ENCODE measurements around the gene MRPL17.
A peak's percentile ranks its signal among the peaks of the same experiment; 100 is the strongest.

MRPL17 gene

DNA sequence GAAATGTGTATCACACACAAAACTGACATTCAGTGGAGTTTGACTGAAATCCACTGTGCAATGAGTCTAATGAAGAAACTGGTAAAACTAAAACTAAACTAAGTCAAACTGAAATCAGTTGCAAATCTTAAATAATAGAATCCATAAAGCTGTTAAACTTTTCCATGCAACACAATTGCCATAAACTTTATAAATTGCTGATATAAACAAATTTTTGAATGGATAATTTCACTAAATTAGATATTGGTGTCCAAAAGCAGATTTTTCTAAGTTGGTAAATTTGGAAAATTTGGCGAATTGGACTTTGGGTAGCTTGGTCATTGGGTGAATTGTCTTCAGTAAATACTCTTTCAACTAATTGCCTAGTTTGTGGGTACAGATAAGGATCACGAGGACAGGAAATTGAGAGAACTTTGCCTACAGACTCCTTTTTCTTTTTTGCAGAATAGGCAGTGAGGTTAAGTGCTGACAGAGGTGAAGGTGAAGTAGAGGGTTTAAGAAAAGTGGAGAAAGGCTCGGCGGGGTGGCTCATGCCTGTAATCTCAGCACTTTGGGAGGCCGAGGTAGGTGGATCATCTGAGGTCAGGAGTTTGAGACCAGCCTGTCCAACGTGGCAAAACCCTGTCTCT, 12.8 kb downstream of the MRPL17 start:
- Mint-ChIP-seq H3K9me3 (no peaks in the 10 kb centered on the region), H3K27me3 (no peaks in the 10 kb centered on the region), H3K4me3 (no peak overlapping the region), H3K27ac (peak overlapping the region; percentile 71), H3K4me1 (ENCODE audit: low read depth) (peaks cover 74% of the 10 kb centered on the region), H3K36me3 (ENCODE audit: low read depth) (no peaks in the 10 kb centered on the region)
- DNase-seq, result no peak

GRCh38 chr11:6667733-6668374, 15.3 kb downstream of the MRPL17 start:
- H3K27me3 Mint-ChIP-seq, result no peaks in the 10 kb centered on the region
- H3K9me3 Mint-ChIP-seq, result no peaks in the 10 kb centered on the region
- no peaks in the 10 kb centered on the region for H3K36me3 Mint-ChIP-seq (ENCODE audit: low read depth)
- peak overlapping the region; percentile 80 for H3K27ac Mint-ChIP-seq
- H3K4me3 Mint-ChIP-seq, result no peak overlapping the region
- peak; percentile 52 for DNase-seq
- peaks cover 65% of the 10 kb centered on the region for H3K4me1 Mint-ChIP-seq (ENCODE audit: low read depth)

DNA sequence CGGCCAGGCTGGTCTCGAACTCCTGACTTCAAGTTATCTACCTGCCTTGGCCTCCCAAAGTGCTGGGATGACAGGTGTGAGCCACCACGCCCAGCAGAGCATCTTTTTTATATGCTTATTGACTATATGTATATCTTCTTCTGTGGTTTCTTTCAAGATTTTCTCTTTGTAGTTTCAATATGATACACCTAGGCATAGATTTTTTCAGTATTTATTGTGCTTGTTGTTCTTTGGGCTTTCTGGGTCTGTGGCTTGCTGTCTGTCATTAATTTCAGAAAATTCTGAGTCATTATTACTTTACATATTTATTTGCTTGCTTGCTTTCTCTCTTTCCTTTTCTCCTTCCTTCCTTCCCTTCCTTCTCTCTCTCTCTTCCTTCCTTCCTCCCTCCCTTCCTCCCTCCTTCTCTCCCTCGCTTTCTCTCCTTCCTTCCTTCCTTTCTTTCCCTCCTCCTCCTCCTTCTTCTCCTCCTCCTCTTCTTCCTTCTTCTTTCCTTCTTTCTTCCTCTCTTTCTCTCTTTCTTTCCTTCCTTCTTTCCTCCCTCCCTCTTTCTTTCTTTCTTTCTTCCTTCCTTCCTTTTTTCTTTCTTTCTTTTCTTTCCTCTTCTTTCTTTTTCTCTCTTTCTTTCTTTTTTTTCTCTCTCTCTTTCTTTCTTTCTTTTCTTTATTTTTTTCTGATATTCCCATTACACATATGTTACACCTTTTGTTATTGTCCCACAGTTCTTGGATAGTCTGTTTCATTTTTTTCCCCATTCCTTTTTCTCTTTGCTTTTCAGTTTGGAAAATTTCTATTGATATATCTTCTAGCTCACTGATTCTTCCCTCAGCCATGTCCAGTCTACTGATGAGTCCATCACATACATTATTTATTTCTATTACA, 16.6 kb downstream of the MRPL17 start:
- peak overlapping the region; percentile 47 for H3K27ac Mint-ChIP-seq
- H3K9me3 Mint-ChIP-seq, result no peaks in the 10 kb centered on the region
- H3K4me3 Mint-ChIP-seq, result no peak overlapping the region
- DNase-seq, result no peak
- no peaks in the 10 kb centered on the region for H3K36me3 Mint-ChIP-seq (ENCODE audit: low read depth)
- H3K4me1 Mint-ChIP-seq (ENCODE audit: low read depth), result peaks cover 52% of the 10 kb centered on the region
- no peaks in the 10 kb centered on the region for H3K27me3 Mint-ChIP-seq

DNA sequence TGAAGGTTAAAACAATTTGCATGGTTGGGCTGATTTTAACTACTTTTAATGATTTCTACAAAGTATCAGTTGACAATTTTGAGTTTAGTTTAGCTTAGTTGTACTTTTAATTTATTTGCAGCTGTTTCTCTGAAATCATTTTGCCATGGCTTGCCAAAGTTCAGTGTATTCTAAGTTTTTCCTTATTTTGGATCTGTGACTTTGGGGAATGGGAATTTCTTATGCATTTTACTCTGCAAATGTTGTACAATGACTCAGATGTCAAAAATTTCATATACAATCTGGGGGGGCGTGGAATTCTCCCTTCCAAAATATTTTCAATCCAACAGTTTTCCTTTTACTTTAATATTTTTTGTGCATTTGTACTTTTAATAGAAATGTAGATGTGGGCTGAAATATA, 18.6 kb downstream of the MRPL17 start:
- no peak for DNase-seq
- H3K27me3 Mint-ChIP-seq, result no peaks in the 10 kb centered on the region
- no peaks in the 10 kb centered on the region for H3K36me3 Mint-ChIP-seq (ENCODE audit: low read depth)
- H3K27ac Mint-ChIP-seq, result no peak overlapping the region
- H3K9me3 Mint-ChIP-seq, result no peaks in the 10 kb centered on the region
- no peak overlapping the region for H3K4me3 Mint-ChIP-seq
- peaks cover 33% of the 10 kb centered on the region for H3K4me1 Mint-ChIP-seq (ENCODE audit: low read depth)

DNA sequence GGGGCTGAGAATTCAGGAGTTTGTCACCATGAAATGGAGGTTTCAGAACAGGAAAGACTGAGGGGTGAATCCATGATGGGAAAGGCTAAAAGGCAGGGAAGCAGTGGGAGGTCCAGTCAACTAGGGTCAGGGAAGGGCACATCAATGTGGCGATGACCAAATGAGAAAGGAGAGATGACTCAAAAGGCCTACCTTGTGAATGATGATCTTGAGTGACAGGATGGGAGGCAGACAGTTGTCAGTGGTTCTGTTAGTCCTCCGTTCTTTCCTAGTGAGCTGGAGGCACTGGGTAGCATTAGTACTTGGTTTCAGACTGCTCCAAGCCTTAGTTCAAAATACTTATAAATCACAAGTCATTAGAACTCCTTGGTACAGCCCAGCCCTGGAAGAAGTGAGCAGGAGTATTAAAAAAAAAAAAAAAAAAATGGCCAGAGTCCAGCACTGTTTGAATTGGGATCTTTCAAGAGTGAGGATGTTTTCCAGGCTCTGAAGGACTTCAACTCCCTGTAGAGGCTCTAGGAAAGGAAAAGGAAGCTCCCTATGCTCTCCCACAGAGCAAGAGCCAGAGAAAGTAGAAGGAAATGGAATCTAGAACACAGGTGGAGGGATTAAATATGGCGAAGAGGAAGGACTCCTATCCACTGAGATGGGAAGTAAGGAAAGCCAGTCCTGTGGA, 19.2 kb downstream of the MRPL17 start:
- Mint-ChIP-seq H3K9me3 (no peaks in the 10 kb centered on the region), H3K36me3 (ENCODE audit: low read depth) (no peaks in the 10 kb centered on the region), H3K27me3 (no peaks in the 10 kb centered on the region), H3K4me3 (no peak overlapping the region), H3K4me1 (ENCODE audit: low read depth) (peaks cover 33% of the 10 kb centered on the region), H3K27ac (no peak overlapping the region)
- no peak for DNase-seq

GRCh38 chr11:6660712-6661111, 22.4 kb downstream of the MRPL17 start:
- DNase-seq, result no peak
- Mint-ChIP-seq H3K27me3 (peaks cover 6% of the 10 kb centered on the region), H3K4me1 (ENCODE audit: low read depth) (peaks cover 11% of the 10 kb centered on the region), H3K9me3 (no peaks in the 10 kb centered on the region), H3K27ac (no peak overlapping the region), H3K4me3 (no peak overlapping the region), H3K36me3 (ENCODE audit: low read depth) (no peaks in the 10 kb centered on the region)

- H3K27me3 Mint-ChIP-seq, result peaks cover 6% of the 10 kb centered on the region
- H3K9me3 Mint-ChIP-seq, result no peaks in the 10 kb centered on the region
These were observed 24.5 kb downstream of the MRPL17 start for GRCh38 chr11:6658647-6659046.

GRCh38 chr11:6657346-6657745, 25.8 kb downstream of the MRPL17 start:
- Mint-ChIP-seq H3K27me3 (peaks cover 6% of the 10 kb centered on the region), H3K27ac (no peak overlapping the region), H3K9me3 (no peaks in the 10 kb centered on the region), H3K36me3 (ENCODE audit: low read depth) (no peaks in the 10 kb centered on the region), H3K4me1 (ENCODE audit: low read depth) (no peaks in the 10 kb centered on the region), H3K4me3 (no peak overlapping the region)
- DNase-seq, result no peak

More at GRCh38 chr11:6658647-6659046, 24.5 kb downstream of the MRPL17 start:
- peaks cover 6% of the 10 kb centered on the region for H3K4me1 Mint-ChIP-seq (ENCODE audit: low read depth)
- no peak overlapping the region for H3K27ac Mint-ChIP-seq
- DNase-seq, result no peak
- no peak overlapping the region for H3K4me3 Mint-ChIP-seq
- H3K36me3 Mint-ChIP-seq (ENCODE audit: low read depth), result no peaks in the 10 kb centered on the region

DNA sequence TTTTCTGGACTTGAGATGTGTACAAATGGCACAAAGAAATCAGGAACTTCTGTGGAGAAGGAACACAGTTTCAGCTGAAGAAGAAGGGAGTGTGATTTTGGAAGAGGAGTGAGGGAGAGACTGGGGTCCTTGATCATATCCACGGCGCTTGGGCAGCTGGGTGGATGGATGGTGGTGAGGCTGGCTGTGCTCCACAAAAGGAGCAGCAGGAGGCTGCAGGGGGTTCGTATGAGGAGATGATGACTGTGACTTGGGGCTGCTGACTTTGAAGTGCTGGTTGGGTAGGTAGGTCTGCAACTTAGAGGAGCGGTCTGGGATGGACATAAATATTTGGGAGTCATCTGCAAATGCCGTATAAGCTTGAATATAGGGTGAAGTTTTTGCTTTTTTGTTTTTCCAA, 26.2 kb downstream of the MRPL17 start:
- H3K27ac Mint-ChIP-seq, result no peak overlapping the region
- H3K27me3 Mint-ChIP-seq, result peaks cover 6% of the 10 kb centered on the region
- no peak for DNase-seq
- no peaks in the 10 kb centered on the region for H3K36me3 Mint-ChIP-seq (ENCODE audit: low read depth)
- H3K4me3 Mint-ChIP-seq, result no peak overlapping the region
- no peaks in the 10 kb centered on the region for H3K9me3 Mint-ChIP-seq
- H3K4me1 Mint-ChIP-seq (ENCODE audit: low read depth), result no peaks in the 10 kb centered on the region

DNA sequence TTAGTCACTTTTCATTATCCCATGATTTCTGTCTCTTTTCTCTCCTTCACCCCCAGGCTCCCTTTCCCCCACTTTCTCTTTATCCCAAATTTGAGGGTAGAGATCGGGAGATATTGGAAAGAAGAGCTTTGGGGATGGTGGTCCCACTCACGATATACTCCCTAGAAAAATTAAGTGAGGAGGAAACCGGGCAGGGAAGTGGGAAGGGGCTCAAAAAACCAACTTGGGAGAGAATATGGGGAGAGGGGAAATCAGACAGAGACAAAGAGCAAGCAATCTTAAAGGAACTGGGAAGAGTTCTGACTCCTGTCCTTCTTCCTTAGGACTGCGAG, 26.6 kb downstream of the MRPL17 start:
- Mint-ChIP-seq H3K4me1 (ENCODE audit: low read depth) (no peaks in the 10 kb centered on the region), H3K36me3 (ENCODE audit: low read depth) (no peaks in the 10 kb centered on the region), H3K27ac (no peak overlapping the region), H3K27me3 (peaks cover 6% of the 10 kb centered on the region), H3K9me3 (no peaks in the 10 kb centered on the region), H3K4me3 (no peak overlapping the region)
- DNase-seq, result no peak

DNA sequence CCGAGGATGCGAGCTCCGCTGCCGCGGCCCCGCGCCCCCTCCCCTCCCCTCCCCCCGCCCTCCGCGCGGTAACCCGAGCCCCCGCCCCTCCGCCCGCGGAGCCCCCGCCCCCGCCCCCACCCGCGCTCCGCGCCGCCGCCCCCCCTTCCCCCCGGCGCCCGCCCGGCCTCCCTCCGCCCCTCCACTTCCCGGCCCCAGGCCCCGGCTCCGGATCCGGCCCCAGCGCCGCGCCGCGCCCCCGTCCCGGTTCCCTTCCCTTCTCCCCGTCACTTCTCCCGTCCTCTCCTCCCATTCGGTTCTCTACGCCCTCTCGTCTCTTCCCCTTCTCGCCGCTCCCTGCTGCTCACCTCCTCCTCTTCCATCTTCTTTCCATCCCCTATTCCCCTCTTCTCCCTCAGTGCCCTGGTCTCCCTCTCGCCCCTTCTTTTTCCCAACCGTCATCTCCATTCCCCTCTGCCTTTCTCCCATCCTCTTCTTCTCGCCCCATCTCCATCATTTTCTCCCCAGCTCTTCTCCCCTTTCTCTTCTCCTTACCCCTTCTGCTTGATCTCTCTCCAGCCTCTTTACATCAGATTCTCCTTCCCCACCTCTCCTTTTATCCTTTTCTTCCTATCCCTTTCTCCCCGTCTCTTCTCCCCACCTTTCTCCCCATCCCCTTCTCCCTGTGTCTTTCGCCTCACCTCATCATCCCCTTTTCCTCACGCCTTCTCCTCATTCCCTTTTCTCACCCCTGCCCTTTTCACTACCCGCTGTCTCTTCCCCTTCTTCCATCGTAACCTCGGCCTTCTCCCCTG, 27.2 kb downstream of the MRPL17 start, which contains the start of gene DCHS1:
TSS of gene DCHS1 (minus strand) at position 20 of the 794 bp plus-strand sequence. CDS start 14,196 bp downstream, outside the sequence.
- H3K27ac Mint-ChIP-seq, result no peak within 1 kb of the TSS
- no peak for DNase-seq
- peak within 1 kb of the TSS; percentile 28 for H3K4me3 Mint-ChIP-seq
- no peaks in the 10 kb centered on the region for H3K4me1 Mint-ChIP-seq (ENCODE audit: low read depth)
- no peaks in the 10 kb centered on the region for H3K36me3 Mint-ChIP-seq (ENCODE audit: low read depth)
- peaks cover 6% of the 10 kb centered on the region for H3K27me3 Mint-ChIP-seq
- no peaks in the 10 kb centered on the region for H3K9me3 Mint-ChIP-seq

- Mint-ChIP-seq H3K27ac (no peak overlapping the region), H3K4me3 (no peak overlapping the region), H3K36me3 (ENCODE audit: low read depth) (no peaks in the 10 kb centered on the region), H3K4me1 (ENCODE audit: low read depth) (no peaks in the 10 kb centered on the region), H3K9me3 (no peaks in the 10 kb centered on the region), H3K27me3 (peaks cover 6% of the 10 kb centered on the region)
- peak; percentile 57 for DNase-seq
These were observed 27.9 kb downstream of the MRPL17 start for GRCh38 chr11:6655020-6655789.

DNA sequence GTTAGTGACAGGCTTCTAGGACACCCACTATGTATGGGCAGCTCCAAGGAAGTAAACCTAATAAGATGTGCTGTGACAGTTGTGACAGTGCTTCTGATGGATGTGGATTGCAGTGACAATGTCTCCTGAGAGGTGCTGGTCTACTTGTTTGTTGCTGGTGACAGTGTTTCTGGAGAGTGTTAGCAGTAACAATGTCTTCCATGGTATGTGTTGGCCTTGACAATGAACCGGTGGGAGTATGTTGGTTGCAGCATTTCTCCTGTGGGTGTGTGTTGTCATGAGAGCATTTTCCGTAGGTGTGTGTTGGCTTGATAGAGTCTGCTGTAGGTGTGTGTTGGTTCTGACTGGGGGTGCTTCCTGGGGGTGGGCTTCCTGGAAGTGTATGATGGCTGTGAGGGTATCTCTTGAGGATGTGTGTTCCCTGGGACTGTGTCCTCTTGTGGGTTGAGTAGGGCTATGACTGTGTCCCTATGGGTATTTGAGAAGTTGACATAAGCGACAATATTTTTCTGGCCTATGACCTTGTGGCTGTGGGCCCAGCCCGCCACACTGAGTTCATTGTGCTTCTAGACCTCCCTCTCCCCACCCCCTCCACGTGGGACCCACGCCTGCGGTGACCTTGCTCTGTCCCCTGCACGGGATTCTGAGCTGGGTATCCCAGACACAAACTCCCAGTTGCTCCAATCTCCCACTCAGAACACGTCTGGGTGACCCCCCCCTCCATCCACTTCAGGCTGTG, 28.7 kb downstream of the MRPL17 start:
- H3K27me3 Mint-ChIP-seq, result peaks cover 6% of the 10 kb centered on the region
- H3K27ac Mint-ChIP-seq, result no peak overlapping the region
- no peaks in the 10 kb centered on the region for H3K36me3 Mint-ChIP-seq (ENCODE audit: low read depth)
- no peaks in the 10 kb centered on the region for H3K9me3 Mint-ChIP-seq
- no peak for DNase-seq
- no peaks in the 10 kb centered on the region for H3K4me1 Mint-ChIP-seq (ENCODE audit: low read depth)
- no peak overlapping the region for H3K4me3 Mint-ChIP-seq
